GM12878 (cell line): ENCODE data around the gene SYNDIG1. TPM values are rescaled to one million over a fixed set of nuclear protein-coding genes. Genes with fewer than 3 reads are reported as not detected.

Experiments used
- ATAC-seq: fragments of 200-7000 bp; cut with Tn5 transposase; 3 replicates; pipeline ENCODE4 v1.9.1; 2020; ENCODE audit warnings: mild to moderate bottlenecking, moderate library complexity
- BruUV-seq: library from RNA; stranded (reverse); fragments of 400-500 nt; replicated peaks from 2 replicates; lab custom pipeline; 2021; lab: Mats Ljungman, UMichigan
- CTCF ChIA-PET: fragments of 300-600 bp; sonication (Branson Sonifier 250); formaldehyde crosslinking; extraction: SDS; loops from one replicate; lab custom pipeline; 2021; ENCODE audit warnings: inconsistent platforms; lab: Yijun Ruan, JAX
- POLR2A ChIA-PET: fragments of 350-600 bp; formaldehyde crosslinking; extraction: SDS; loops from one replicate; lab custom pipeline; 2021; ENCODE audit warnings: inconsistent platforms; lab: Charles Lee
- RAD21 ChIA-PET: fragments of 300-600 bp; sonication (Branson Sonifier 250); formaldehyde crosslinking; loops from one replicate; lab custom pipeline; 2023; ENCODE audit warnings: antibody characterized with exemption; ENCODE audit not compliant: unreplicated experiment; lab: Charles Lee
- SMC1A ChIA-PET: fragments of 300-600 bp; sonication (Branson Sonifier 250); formaldehyde crosslinking; loops from one replicate; lab custom pipeline; 2023; ENCODE audit not compliant: unreplicated experiment, uncharacterized antibody; lab: Charles Lee
- DNase-seq: peaks from one replicate; pipeline ENCODE4 v3.0.0-alpha.2; 2011; ENCODE audit warnings: low read depth, low spot score
- FAIRE-seq: peaks from 3 replicates; lab custom pipeline; 2011; peaks lifted over from hg19 to GRCh38; lab: Jason Lieb, UNC
- H2AFZ ChIP-seq: 2 replicates; pipeline ENCODE4 v1.6.0; 2011; ENCODE audit warnings: low read depth, low read length, control low read depth; ENCODE audit not compliant: control insufficient read depth
- H3K27ac ChIP-seq: 2 replicates; pipeline ENCODE4 v1.5.1; 2011; ENCODE audit warnings: control low read depth; ENCODE audit not compliant: control insufficient read depth, insufficient read depth
- H3K27me3 ChIP-seq, 2 experiments: replicated peaks in 1 of 2; 2 replicates each; pipeline versions ENCODE4 v1.6.0 to v1.6.1; 2011; ENCODE audit warnings: low read length in 1 of 2; ENCODE audit not compliant: control insufficient read depth in 2 of 2, insufficient read depth in 2 of 2
- H3K36me3 ChIP-seq, 2 experiments: 2 replicates each; pipeline ENCODE4 v1.5.1; 2011; ENCODE audit warnings: low read length in 1 of 2; ENCODE audit not compliant: control insufficient read depth in 2 of 2, insufficient read depth in 2 of 2
- H3K4me1 ChIP-seq: 2 replicates; pipeline ENCODE4 v1.6.1; 2011; ENCODE audit warnings: mild to moderate bottlenecking, low read length, moderate library complexity, mixed read lengths; ENCODE audit not compliant: control insufficient read depth, insufficient read depth
- H3K4me2 ChIP-seq: 2 replicates; pipeline ENCODE4 v1.6.0; 2011; ENCODE audit warnings: control low read depth; ENCODE audit not compliant: control insufficient read depth, insufficient read depth
- H3K4me3 ChIP-seq: fragments of 200-600 bp; sonication (generic); 2 replicates; pipeline ENCODE4 v1.5.1; 2016
- H3K79me2 ChIP-seq: 2 replicates; pipeline ENCODE4 v1.6.0; 2011; ENCODE audit warnings: low read length; ENCODE audit not compliant: control insufficient read depth, insufficient read depth
- H3K9ac ChIP-seq: 2 replicates; pipeline ENCODE4 v1.8.0; 2011; ENCODE audit warnings: low read length, control low read depth, mixed read lengths; ENCODE audit not compliant: control insufficient read depth, insufficient read depth
- H3K9me3 ChIP-seq: replicated peaks from 3 replicates; pipeline ENCODE4 v1.5.1; 2011; ENCODE audit warnings: mild to moderate bottlenecking, low read length; ENCODE audit not compliant: control insufficient read depth, insufficient read depth
- H4K20me1 ChIP-seq: 2 replicates; pipeline ENCODE4 v1.6.0; 2011; ENCODE audit not compliant: control insufficient read depth, insufficient read depth
- BCL11A ChIP-seq: IDR thresholded peaks from 2 replicates; pipeline ENCODE4 v1.6.1; 2011; ENCODE audit warnings: low read depth, low read length
- BCL3 ChIP-seq: IDR thresholded peaks from 2 replicates; pipeline ENCODE4 v1.6.1; 2011; ENCODE audit warnings: borderline replicate concordance, low read depth, mild to moderate bottlenecking, moderate library complexity, low read length; ENCODE audit not compliant: insufficient read depth, poor library complexity, severe bottlenecking
- CBX3 ChIP-seq: fragments of 200-600 bp; sonication (generic); IDR thresholded peaks from 2 replicates; pipeline ENCODE4 v1.6.1; 2016; ENCODE audit warnings: low read depth, borderline replicate concordance
- CHD2 ChIP-seq: IDR thresholded peaks from 2 replicates; pipeline ENCODE4 v1.6.1; 2011; ENCODE audit warnings: low read depth, low read length, improper control_type of control experiment, borderline replicate concordance
- HDGF ChIP-seq: fragments of 450-650 bp; IDR thresholded peaks from 2 replicates; pipeline ENCODE4 v1.6.1; 2016; ENCODE audit warnings: antibody characterized with exemption
- LARP7 ChIP-seq: fragments of 450-650 bp; IDR thresholded peaks from 2 replicates; pipeline ENCODE4 v1.6.1; 2017; ENCODE audit warnings: mild to moderate bottlenecking
- NR2C2 ChIP-seq: IDR thresholded peaks from 2 replicates; pipeline ENCODE4 v1.6.1; 2011; ENCODE audit warnings: borderline replicate concordance, low read depth; ENCODE audit not compliant: control insufficient read depth, insufficient read length
- POLR2A ChIP-seq: IDR thresholded peaks from 2 replicates; pipeline ENCODE4 v1.6.1; 2011; ENCODE audit warnings: low read depth, mild to moderate bottlenecking, low read length
- REST ChIP-seq: IDR thresholded peaks from 2 replicates; pipeline ENCODE4 v1.6.1; 2012; ENCODE audit warnings: mild to moderate bottlenecking, low read depth, low read length
- SMAD5 ChIP-seq: IDR thresholded peaks from 2 replicates; pipeline ENCODE4 v1.6.1; 2016; ENCODE audit warnings: antibody characterized with exemption, low read depth
- TBL1XR1 ChIP-seq: IDR thresholded peaks from 2 replicates; pipeline ENCODE4 v1.6.1; 2012; ENCODE audit warnings: low read depth, low read length, improper control_type of control experiment
- WGBS: methylation state at CpG from one replicate; pipeline ENCODE4 v1.1.6; 2016; ENCODE audit warnings: low lambda C conversion rate; ENCODE audit not compliant: insufficient replicate concordance, insufficient coverage; ENCODE audit errors: missing lambda C conversion rate; 5-methylcytosine and 5-hydroxymethylcytosine counted together
- in situ Hi-C: fragments of 300-500 bp; cut with MboI; formaldehyde crosslinking; loops from 9 replicates; pipeline ENCODE4 v1.14.3; 2018; ENCODE audit warnings: mixed read lengths
- intact Hi-C: fragments of 100-400 bp; cut with micrococcal nuclease; formaldehyde crosslinking; loops from one replicate; pipeline ENCODE4 v1.14.2; 2022; ENCODE audit not compliant: unreplicated experiment
- polyA plus RNA-seq, 11 experiments: library from polyadenylated mRNA; depleted of rRNA in 4 of 11; unstranded in 6 of 11; stranded (reverse) in 5 of 11; fragments of >200 nt; fragmentation: Nextera tagmentation in 4 of 11; fragmentation: Illumina TruSeq in 1 of 11; extraction: Ambion mirVana in 4 of 11; extraction: Trizol in 1 of 11; gene quantifications; 1 replicate in 1 of 11; 2 replicates in 10 of 11; pipeline versions ENCODE4 v1.2.1 to v1.2.3, GENCODE V29; 2011 to 2016; ENCODE audit warnings: inconsistent platforms in 2 of 11, missing spikeins in 2 of 11, low read depth in 1 of 11
- total RNA-seq, 4 experiments: library from RNA; depleted of rRNA in 3 of 4; stranded (reverse); fragments of >200 nt in 3 of 4; fragmentation: Illumina TruSeq in 1 of 4; extraction: Trizol in 1 of 4; gene quantifications; 2 replicates each; pipeline versions ENCODE4 v1.2.1 to v1.2.3, GENCODE V29; 2013 to 2021
- TF ChIP-seq, protein P1 (sequence below): fragments of 450-650 bp; conservative IDR thresholded peaks from 2 replicates; pipeline ENCODE4 v1.6.1; 2017; ENCODE audit warnings: mild to moderate bottlenecking, moderate library complexity

The SYNDIG1 gene
- total and polyA plus RNA-seq, 10 of the 15 experiments (the other 5 are each of a cell fraction or from before 2014, with no cell fraction given): not detected

DNA sequence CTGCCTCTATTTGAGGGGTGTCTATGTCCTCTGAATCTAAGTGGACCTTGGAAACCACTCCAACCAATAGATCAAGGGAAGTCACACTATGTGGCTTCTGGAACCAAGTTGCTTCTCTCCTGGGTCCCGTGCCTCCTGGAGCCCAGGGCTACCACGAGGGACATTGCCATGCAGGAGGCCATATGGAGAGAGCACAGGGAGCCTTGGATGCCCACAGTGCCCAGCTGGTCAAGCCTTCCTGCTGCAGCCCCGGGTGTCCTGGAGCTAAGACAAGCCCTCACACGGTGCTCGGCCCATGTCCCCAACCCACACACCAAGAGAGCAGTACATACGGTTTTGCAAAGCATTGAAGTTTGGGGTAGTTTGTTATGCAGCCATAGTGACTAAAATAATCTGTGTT, 231.6 kb downstream of the SYNDIG1 start:
- Histone ChIP-seq H3K4me3 (no peak overlapping the region), H3K27me3 (no peaks in the 10 kb centered on the region; a peak in 1 of 4 replicates), H3K36me3 (no peaks in the 10 kb centered on the region), H2AFZ (no peak overlapping the region), H4K20me1 (no peaks in the 10 kb centered on the region), H3K4me2 (no peak overlapping the region), H3K79me2 (no peaks in the 10 kb centered on the region), H3K9me3 (no peaks in the 10 kb centered on the region), H3K27ac (no peak overlapping the region), H3K9ac (no peak overlapping the region), H3K4me1 (no peaks in the 10 kb centered on the region)
- DNase-seq (no peak), FAIRE-seq (no peak), ATAC-seq (no peak)
- POLR2A ChIA-PET: no interaction called here
- 18% methylated on average over 6 of the region's 6 CpGs for WGBS
- in situ Hi-C loops (loop anchor here (5.0 kb wide), 1 partner anchor 49 kb away; no protein-coding TSS in a partner anchor), intact Hi-C loops (no loop called here)
- RAD21 ChIA-PET: no interaction called here
- TF ChIP-seq REST (no peak), HDGF (no peak), LARP7 (no peak), NR2C2 (no peak), SMAD5 (no peak), BCL11A (no peak), CHD2 (no peak), TBL1XR1 (no peak), BCL3 (no peak), CBX3 (no peak), POLR2A (no peak)
- TF ChIP-seq, protein P1, sequence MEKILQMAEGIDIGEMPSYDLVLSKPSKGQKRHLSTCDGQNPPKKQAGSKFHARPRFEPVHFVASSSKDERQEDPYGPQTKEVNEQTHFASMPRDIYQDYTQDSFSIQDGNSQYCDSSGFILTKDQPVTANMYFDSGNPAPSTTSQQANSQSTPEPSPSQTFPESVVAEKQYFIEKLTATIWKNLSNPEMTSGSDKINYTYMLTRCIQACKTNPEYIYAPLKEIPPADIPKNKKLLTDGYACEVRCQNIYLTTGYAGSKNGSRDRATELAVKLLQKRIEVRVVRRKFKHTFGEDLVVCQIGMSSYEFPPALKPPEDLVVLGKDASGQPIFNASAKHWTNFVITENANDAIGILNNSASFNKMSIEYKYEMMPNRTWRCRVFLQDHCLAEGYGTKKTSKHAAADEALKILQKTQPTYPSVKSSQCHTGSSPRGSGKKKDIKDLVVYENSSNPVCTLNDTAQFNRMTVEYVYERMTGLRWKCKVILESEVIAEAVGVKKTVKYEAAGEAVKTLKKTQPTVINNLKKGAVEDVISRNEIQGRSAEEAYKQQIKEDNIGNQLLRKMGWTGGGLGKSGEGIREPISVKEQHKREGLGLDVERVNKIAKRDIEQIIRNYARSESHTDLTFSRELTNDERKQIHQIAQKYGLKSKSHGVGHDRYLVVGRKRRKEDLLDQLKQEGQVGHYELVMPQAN: no peak
- CTCF ChIA-PET: no interaction called here
- SMC1A ChIA-PET: no interaction called here
- BruUV-seq: no TSS peak
